Calu3 (cell line): ENCODE measurements around the gene RNPS1. TPM values are rescaled to one million over a fixed set of nuclear protein-coding genes. Genes with fewer than 3 reads are reported as not detected.

Experiments
- BruUV-seq: library from RNA; stranded (reverse); fragments of 400-500 nt; replicated peaks from 2 replicates; lab custom pipeline; 2021; lab: Mats Ljungman, UMichigan
- CTCF ChIA-PET: fragments of 300-600 bp; sonication (Branson Sonifier 250); formaldehyde crosslinking; loops from one replicate; lab custom pipeline; 2022; ENCODE audit warnings: antibody characterized with exemption; lab: Charles Lee
- DNase-seq: peaks from one replicate; pipeline ENCODE4 v3.0.0; 2022
- H3K27ac Mint-ChIP-seq: one replicate; pipeline ENCODE4 v1.8.0; 2022; ENCODE audit warnings: mixed read lengths; ENCODE audit not compliant: unreplicated experiment
- H3K27me3 Mint-ChIP-seq: one replicate; pipeline ENCODE4 v1.8.0; 2022; ENCODE audit warnings: mixed read lengths; ENCODE audit not compliant: unreplicated experiment
- H3K36me3 Mint-ChIP-seq: one replicate; pipeline ENCODE4 v1.8.0; 2022; ENCODE audit warnings: mild to moderate bottlenecking, moderate library complexity, mixed read lengths; ENCODE audit not compliant: insufficient read depth, unreplicated experiment
- H3K4me1 Mint-ChIP-seq: one replicate; pipeline ENCODE4 v1.8.0; 2022; ENCODE audit warnings: mild to moderate bottlenecking, low read depth, mixed read lengths; ENCODE audit not compliant: unreplicated experiment
- H3K4me3 Mint-ChIP-seq: one replicate; pipeline ENCODE4 v1.8.0; 2022; ENCODE audit warnings: mild to moderate bottlenecking, low read depth, moderate library complexity, mixed read lengths; ENCODE audit not compliant: unreplicated experiment
- H3K9me3 Mint-ChIP-seq: one replicate; pipeline ENCODE4 v1.8.0; 2022; ENCODE audit warnings: low read depth, mixed read lengths; ENCODE audit not compliant: unreplicated experiment
- intact Hi-C: fragments of 100-400 bp; cut with micrococcal nuclease; formaldehyde crosslinking; loops from one replicate; pipeline ENCODE4 v1.10.0; 2022; ENCODE audit not compliant: unreplicated experiment
- total RNA-seq: library from RNA; stranded (reverse); gene quantifications from 2 replicates; pipeline ENCODE4 v1.2.3, GENCODE V29; 2022
- TF ChIP-seq, protein P1 (sequence below): fragments of 200-600 bp; IDR thresholded peaks from one replicate; pipeline ENCODE4 v1.8.0; 2022; ENCODE audit warnings: antibody characterized with exemption; ENCODE audit not compliant: unreplicated experiment

RNPS1 gene
- total RNA-seq, 1 experiment from 2014 or later, result 287 TPM

DNA sequence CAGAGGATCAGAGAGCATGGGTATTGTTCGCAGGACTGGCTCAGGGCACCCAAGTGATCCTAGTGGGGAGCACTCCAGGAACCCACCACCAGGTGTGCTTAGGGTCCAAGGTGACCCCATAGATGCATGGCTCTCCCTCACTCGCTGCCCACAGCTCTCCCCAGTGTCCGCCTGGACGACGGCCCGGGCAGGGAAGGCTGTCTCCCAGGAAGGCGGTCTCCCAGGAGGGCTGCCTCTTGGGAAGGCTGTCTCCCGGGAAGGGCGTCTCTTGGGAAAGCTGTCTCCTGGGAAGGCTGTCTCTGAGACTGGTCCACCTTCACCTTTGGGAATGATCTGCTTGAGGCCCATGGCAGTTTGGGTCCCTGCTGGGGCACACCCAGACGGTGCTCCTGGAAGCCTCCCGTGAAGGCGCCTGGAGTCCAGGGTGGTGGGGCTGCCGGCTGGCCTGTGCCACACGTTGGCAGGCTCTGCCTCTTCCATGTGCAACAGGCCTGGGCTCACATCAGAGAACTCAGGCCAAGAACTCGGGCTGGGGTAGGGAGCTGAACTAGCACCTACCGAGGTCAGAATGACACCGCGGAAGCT, 21.5 kb downstream of the RNPS1 start:
- BruUV-seq, result no TSS peak
- Mint-ChIP-seq H3K9me3 (no peaks in the 10 kb centered on the region), H3K4me1 (no peaks in the 10 kb centered on the region), H3K27ac (peak overlapping the region; percentile 22), H3K27me3 (no peaks in the 10 kb centered on the region), H3K4me3 (no peak overlapping the region), H3K36me3 (peaks cover 79% of the 10 kb centered on the region)
- no peak for DNase-seq
- CTCF ChIA-PET, result no interaction called here
- intact Hi-C loops, result no loop called here
- TF ChIP-seq, protein P1, sequence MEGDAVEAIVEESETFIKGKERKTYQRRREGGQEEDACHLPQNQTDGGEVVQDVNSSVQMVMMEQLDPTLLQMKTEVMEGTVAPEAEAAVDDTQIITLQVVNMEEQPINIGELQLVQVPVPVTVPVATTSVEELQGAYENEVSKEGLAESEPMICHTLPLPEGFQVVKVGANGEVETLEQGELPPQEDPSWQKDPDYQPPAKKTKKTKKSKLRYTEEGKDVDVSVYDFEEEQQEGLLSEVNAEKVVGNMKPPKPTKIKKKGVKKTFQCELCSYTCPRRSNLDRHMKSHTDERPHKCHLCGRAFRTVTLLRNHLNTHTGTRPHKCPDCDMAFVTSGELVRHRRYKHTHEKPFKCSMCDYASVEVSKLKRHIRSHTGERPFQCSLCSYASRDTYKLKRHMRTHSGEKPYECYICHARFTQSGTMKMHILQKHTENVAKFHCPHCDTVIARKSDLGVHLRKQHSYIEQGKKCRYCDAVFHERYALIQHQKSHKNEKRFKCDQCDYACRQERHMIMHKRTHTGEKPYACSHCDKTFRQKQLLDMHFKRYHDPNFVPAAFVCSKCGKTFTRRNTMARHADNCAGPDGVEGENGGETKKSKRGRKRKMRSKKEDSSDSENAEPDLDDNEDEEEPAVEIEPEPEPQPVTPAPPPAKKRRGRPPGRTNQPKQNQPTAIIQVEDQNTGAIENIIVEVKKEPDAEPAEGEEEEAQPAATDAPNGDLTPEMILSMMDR, result no peak

DNA sequence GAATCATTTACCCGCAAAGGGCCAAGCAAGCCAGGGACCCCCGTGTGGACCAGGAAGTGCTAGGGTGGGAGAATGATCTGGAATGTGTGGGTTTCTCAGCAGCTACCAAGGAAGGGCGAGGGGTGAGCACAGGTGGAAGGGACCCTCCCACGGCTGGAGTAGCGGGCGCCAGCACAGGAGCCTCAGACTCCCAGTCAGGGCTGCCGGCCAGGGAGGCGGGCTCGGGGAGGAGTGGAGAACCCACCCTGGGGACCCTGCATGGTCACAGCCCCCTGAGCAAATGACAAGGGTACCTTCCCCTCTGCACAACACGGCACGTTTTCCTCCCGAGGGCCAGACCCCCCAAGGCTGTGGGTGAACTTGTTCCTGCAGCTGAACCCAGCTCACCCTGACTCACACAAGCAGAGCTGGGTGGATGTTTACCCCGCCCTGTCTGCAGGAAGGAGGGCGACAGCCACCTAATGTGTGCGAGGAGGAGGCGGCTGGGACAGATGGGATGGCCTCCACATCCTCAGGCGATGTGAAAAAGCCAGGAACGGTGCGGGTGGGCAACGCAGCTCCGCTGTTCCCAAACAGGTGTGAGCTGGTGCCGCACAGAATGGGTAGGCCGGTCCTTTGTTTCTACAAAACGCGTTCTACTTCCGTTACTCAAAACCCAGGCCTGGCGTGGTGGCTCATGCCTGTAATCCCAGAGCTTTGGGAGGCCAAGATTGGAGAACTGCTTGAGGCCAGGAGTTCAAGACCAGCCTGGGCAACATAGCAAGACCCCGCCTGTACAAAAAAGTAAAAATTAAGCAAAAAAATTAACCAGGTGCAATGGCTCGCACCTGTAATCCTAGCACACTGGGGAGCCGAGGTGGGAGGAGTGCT, 22.8 kb downstream of the RNPS1 start:
- Mint-ChIP-seq H3K27me3 (no peaks in the 10 kb centered on the region), H3K27ac (no peak overlapping the region), H3K36me3 (peaks cover 72% of the 10 kb centered on the region), H3K4me1 (no peaks in the 10 kb centered on the region), H3K9me3 (no peaks in the 10 kb centered on the region), H3K4me3 (no peak overlapping the region)
- CTCF ChIA-PET, result no interaction called here
- DNase-seq, result no peak
- TF ChIP-seq, protein P1, result no peak
- intact Hi-C loops, result no loop called here
- no TSS peak for BruUV-seq

DNA sequence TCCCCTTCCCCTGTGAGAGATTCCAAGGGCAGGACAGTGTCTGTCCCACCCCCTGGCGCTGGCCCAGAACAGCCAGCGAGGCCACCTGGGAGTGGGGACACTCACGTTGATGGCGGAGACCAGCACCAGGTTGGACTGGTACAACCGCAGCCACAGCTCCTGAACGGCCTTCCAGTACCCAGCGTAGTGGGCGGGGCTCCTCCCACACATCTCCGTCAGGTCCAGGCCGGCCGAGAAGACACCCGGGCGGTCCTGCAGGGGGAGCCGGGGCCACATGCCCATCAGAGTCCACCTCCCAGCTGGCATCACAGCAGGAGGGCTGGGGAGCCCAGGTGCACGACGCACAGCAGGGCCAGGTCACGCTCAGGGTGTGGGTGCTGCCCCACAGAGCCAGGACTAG, 23.6 kb downstream of the RNPS1 start:
- H3K27ac Mint-ChIP-seq, result no peak overlapping the region
- H3K36me3 Mint-ChIP-seq, result peaks cover 72% of the 10 kb centered on the region
- BruUV-seq, result no TSS peak
- H3K4me3 Mint-ChIP-seq, result no peak overlapping the region
- H3K9me3 Mint-ChIP-seq, result no peaks in the 10 kb centered on the region
- CTCF ChIA-PET, result no interaction called here
- DNase-seq, result no peak
- TF ChIP-seq, protein P1, result no peak
- no peaks in the 10 kb centered on the region for H3K4me1 Mint-ChIP-seq
- intact Hi-C loops, result no loop called here
- no peaks in the 10 kb centered on the region for H3K27me3 Mint-ChIP-seq

DNA sequence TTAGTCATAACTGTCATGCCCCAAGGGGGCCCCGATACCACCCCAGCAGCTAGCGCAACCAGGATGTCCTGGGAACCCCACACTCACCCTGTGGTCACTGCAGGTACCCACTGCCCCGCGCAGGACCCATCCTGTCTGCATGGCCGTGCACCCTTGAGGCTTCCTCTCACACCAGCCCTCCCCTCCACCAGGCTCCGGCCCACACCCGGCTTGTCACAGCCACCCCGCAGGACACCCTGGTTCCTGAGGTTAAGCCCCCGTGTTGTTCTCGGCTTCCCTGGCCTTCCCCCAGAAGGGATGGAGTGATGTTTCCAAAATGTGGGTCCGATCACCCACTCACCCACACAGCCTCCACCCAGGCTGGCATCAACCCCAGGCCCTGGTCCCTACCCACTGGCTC, 24.1 kb downstream of the RNPS1 start:
- Mint-ChIP-seq H3K9me3 (no peaks in the 10 kb centered on the region), H3K4me3 (no peak overlapping the region), H3K27ac (no peak overlapping the region), H3K4me1 (no peaks in the 10 kb centered on the region), H3K36me3 (peaks cover 71% of the 10 kb centered on the region), H3K27me3 (no peaks in the 10 kb centered on the region)
- no TSS peak for BruUV-seq
- intact Hi-C loops, result no loop called here
- TF ChIP-seq, protein P1, result no peak
- DNase-seq, result no peak
- CTCF ChIA-PET, result no interaction called here
